HCT116 (cell line): ENCODE data around the gene AUP1. TPM values are rescaled to one million over a fixed set of nuclear protein-coding genes. Genes with fewer than 3 reads are reported as not detected.

Experiments used
- ATAC-seq: fragments of 200-7000 bp; cut with Tn5 transposase; 2 replicates; pipeline ENCODE4 v1.9.1; 2020; ENCODE audit warnings: mild to moderate bottlenecking, moderate library complexity
- BruUV-seq: library from RNA; stranded (reverse); fragments of 400-500 nt; replicated peaks from 2 replicates; lab custom pipeline; 2021; lab: Mats Ljungman, UMichigan
- CTCF ChIA-PET: fragments of 300-600 bp; sonication (Branson Sonifier 250); formaldehyde crosslinking; loops from one replicate; lab custom pipeline; 2021; ENCODE audit warnings: antibody characterized with exemption; lab: Charles Lee
- POLR2A ChIA-PET: fragments of 300-600, 350-600 bp; sonication (Branson Sonifier 250); formaldehyde crosslinking; loops from one replicate; lab custom pipeline; 2021; ENCODE audit warnings: antibody characterized with exemption; lab: Charles Lee
- RAD21 ChIA-PET, 2 experiments: fragments of 300-600 bp; sonication (Branson Sonifier 250); formaldehyde crosslinking; loops; one replicate each; lab custom pipeline; 2023; ENCODE audit warnings: low total read pairs in 2 of 2; ENCODE audit not compliant: uncharacterized antibody in 2 of 2, unreplicated experiment in 2 of 2, low non-redundant PET in 1 of 2; lab: Charles Lee
- DNase-seq: peaks from one replicate; pipeline ENCODE4 v3.0.0-alpha.2; 2010; ENCODE audit warnings: low read depth, low spot score
- H2AFZ ChIP-seq: fragments of 200-600 bp; shearing (Covaris generic), sonication (generic); 2 replicates; pipeline ENCODE4 v1.6.1; 2017; ENCODE audit warnings: low read depth, mixed run types, mixed read lengths, antibody characterized with exemption, low read length; ENCODE audit not compliant: poor library complexity, severe bottlenecking
- H3K27ac ChIP-seq: 2 replicates; pipeline ENCODE4 v1.5.1; 2012; ENCODE audit warnings: low read depth, low read length
- H3K27me3 ChIP-seq: fragments of 200-600 bp; sonication (generic); 2 replicates; pipeline ENCODE4 v1.6.1; 2016; ENCODE audit warnings: mixed run types, low read length, mixed read lengths; ENCODE audit not compliant: insufficient read depth
- H3K36me3 ChIP-seq, 2 experiments: fragments of 200-500 bp in 1 of 2; fragments of 200-600 bp in 1 of 2; sonication (Bioruptor generic) in 1 of 2; sonication (generic) in 1 of 2; 2 replicates each; pipeline versions ENCODE4 v1.5.1 to v1.6.1; 2014 to 2016; ENCODE audit warnings: low read length in 2 of 2, inconsistent platforms in 1 of 2, mixed read lengths in 1 of 2, mixed run types in 1 of 2; ENCODE audit not compliant: insufficient read depth in 2 of 2, control insufficient read depth in 1 of 2
- H3K4me1 ChIP-seq, 2 experiments: fragments of 200-600 bp in 1 of 2; sonication (generic) in 1 of 2; 2 replicates each; pipeline versions ENCODE4 v1.5.1 to v1.6.1; 2012 to 2017; ENCODE audit warnings: low read length in 2 of 2, inconsistent platforms in 1 of 2, mild to moderate bottlenecking in 1 of 2, mixed read lengths in 1 of 2, mixed run types in 1 of 2, moderate library complexity in 1 of 2; ENCODE audit not compliant: insufficient read depth in 2 of 2, control insufficient read depth in 1 of 2
- H3K4me2 ChIP-seq: fragments of 200-600 bp; sonication (generic); 2 replicates; pipeline ENCODE4 v1.6.1; 2017; ENCODE audit warnings: mixed run types, low read length, mixed read lengths
- H3K4me3 ChIP-seq, 2 experiments: fragments of 200-600 bp in 1 of 2; sonication (generic) in 1 of 2; replicated peaks in 1 of 2; 2 replicates each; pipeline ENCODE4 v1.5.1; 2011 to 2016; ENCODE audit warnings: low read length in 2 of 2, control low read depth in 1 of 2, low read depth in 1 of 2, mild to moderate bottlenecking in 1 of 2, mixed read lengths in 1 of 2, mixed run types in 1 of 2
- H3K79me2 ChIP-seq: fragments of 200-600 bp; sonication (generic); 2 replicates; pipeline ENCODE4 v1.6.1; 2017; ENCODE audit warnings: mild to moderate bottlenecking, mixed run types, low read length, moderate library complexity, mixed read lengths; ENCODE audit not compliant: insufficient read depth
- H3K9ac ChIP-seq: fragments of 200-600 bp; sonication (generic); 2 replicates; pipeline ENCODE4 v1.6.1; 2016; ENCODE audit warnings: low read length, mixed read lengths
- H3K9me2 ChIP-seq: fragments of 200-600 bp; sonication (generic), shearing (Covaris generic); 2 replicates; pipeline ENCODE4 v1.6.1; 2017; ENCODE audit warnings: mixed run types, mild to moderate bottlenecking, moderate library complexity; ENCODE audit not compliant: insufficient read depth
- H3K9me3 ChIP-seq, 2 experiments: fragments of 200-500 bp in 1 of 2; fragments of 200-600 bp in 1 of 2; sonication (Bioruptor generic) in 1 of 2; sonication (generic) in 1 of 2; 2 replicates each; pipeline ENCODE4 v1.6.1; 2014 to 2017; ENCODE audit warnings: low read length in 2 of 2, mixed read lengths in 2 of 2, inconsistent platforms in 1 of 2, low read depth in 1 of 2, mild to moderate bottlenecking in 1 of 2, mixed run types in 1 of 2, moderate library complexity in 1 of 2; ENCODE audit not compliant: control insufficient read depth in 1 of 2, insufficient read depth in 1 of 2
- H4K20me1 ChIP-seq: fragments of 200-600 bp; sonication (generic), shearing (Covaris generic); 2 replicates; pipeline ENCODE4 v1.6.1; 2017; ENCODE audit warnings: mixed run types, mild to moderate bottlenecking, moderate library complexity; ENCODE audit not compliant: insufficient read depth
- ATF3 ChIP-seq: IDR thresholded peaks from 2 replicates; pipeline ENCODE4 v1.6.1; 2012
- CBX3 ChIP-seq: IDR thresholded peaks from 2 replicates; pipeline ENCODE4 v1.6.1; 2012; ENCODE audit warnings: low read depth
- EGR1 ChIP-seq: IDR thresholded peaks from 2 replicates; pipeline ENCODE4 v1.6.1; 2012; ENCODE audit warnings: low read depth
- EZH2phosphoT487 ChIP-seq: fragments of 200-600 bp; IDR thresholded peaks from 2 replicates; pipeline ENCODE4 v1.6.1; 2018; ENCODE audit warnings: antibody characterized with exemption, borderline replicate concordance
- FOSL1 ChIP-seq: IDR thresholded peaks from 2 replicates; pipeline ENCODE4 v1.6.1; 2012; ENCODE audit warnings: low read depth
- POLR2AphosphoS5 ChIP-seq: IDR thresholded peaks from 2 replicates; pipeline ENCODE4 v1.6.1; 2011; ENCODE audit warnings: mild to moderate bottlenecking, low read depth, low read length, moderate library complexity
- ZBTB33 ChIP-seq: IDR thresholded peaks from 2 replicates; pipeline ENCODE4 v1.6.1; 2011; ENCODE audit warnings: mild to moderate bottlenecking, low read length, moderate library complexity; ENCODE audit not compliant: insufficient replicate concordance; ENCODE audit errors: extremely low read depth
- intact Hi-C: fragments of 100-400 bp; cut with micrococcal nuclease; formaldehyde crosslinking; loops from 2 replicates; pipeline ENCODE4 v1.10.0; 2022
- total RNA-seq: library from RNA; stranded (reverse); gene quantifications from one replicate; pipeline ENCODE4 v1.2.1, GENCODE V29; 2021; ENCODE audit not compliant: unreplicated experiment

AUP1 gene
- total RNA-seq, 1 experiment from 2014 or later, result 116 TPM

- no peak for ATAC-seq
- Histone ChIP-seq H3K9me3 (no peaks in the 10 kb centered on the region), H3K9me2 (no peaks in the 10 kb centered on the region), H3K4me1 (peaks cover 19 to 53% of the 10 kb centered on the region in 2 experiments; a peak in 3 of 4 replicates)
- POLR2A ChIA-PET, result no interaction called here
- no peak for TF ChIP-seq ZBTB33
- no peak for TF ChIP-seq CBX3
- TF ChIP-seq ATF3, result no peak
- TF ChIP-seq EZH2phosphoT487, result no peak
- TF ChIP-seq FOSL1, result no peak
- no peak for TF ChIP-seq EGR1
- no peak for TF ChIP-seq POLR2AphosphoS5
- TF ChIP-seq, all 23 proteins: peak for 0
- peaks cover 5 to 7% of the 10 kb centered on the region in 2 experiments; a peak in 3 of 4 replicates for H3K36me3 ChIP-seq
- H3K79me2 ChIP-seq, result peaks cover 23% of the 10 kb centered on the region; the same call in 1 of the 2 replicates
- peak overlapping the region; percentile 10; the same call in 1 of the 2 replicates for H3K27ac ChIP-seq
- DNase-seq, result no peak
- H3K4me2 ChIP-seq, result no peak overlapping the region
- no TSS peak for BruUV-seq
- H2AFZ ChIP-seq, result no peak overlapping the region
- H3K27me3 ChIP-seq, result no peaks in the 10 kb centered on the region
- CTCF ChIA-PET, result no interaction called here
- RAD21 ChIA-PET, result no interaction called here
- H4K20me1 ChIP-seq, result no peaks in the 10 kb centered on the region
- H3K9ac ChIP-seq, result no peak overlapping the region
- intact Hi-C loops, result no loop called here
- no peak overlapping the region for H3K4me3 ChIP-seq
These were observed 22.7 kb upstream of the AUP1 start for GRCh38 chr2:74551942-74552913.
